ENCODE measurements around the gene NTRK2.

NTRK2 gene

DNA sequence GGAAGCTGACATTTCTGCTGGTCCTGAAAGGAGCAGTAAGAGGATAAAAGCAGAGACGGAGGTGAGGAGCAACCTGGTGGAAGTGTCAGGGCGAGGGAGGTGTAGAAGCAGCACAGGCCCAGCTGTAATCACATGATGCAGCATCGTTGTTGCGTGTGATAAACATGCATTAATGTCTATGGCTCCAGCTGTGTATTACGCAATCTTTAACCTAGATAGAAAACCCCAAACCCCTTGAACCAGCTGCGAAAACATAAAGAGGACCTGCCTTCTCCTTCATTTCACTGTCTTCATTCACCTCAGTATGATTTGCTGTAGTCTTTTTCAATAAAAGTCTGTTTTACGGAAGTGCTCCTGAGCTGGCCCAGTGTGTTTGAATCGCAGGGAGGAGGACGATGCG lies 162.9 kb downstream of the NTRK2 start:
- TF ChIP-seq, protein P1, sequence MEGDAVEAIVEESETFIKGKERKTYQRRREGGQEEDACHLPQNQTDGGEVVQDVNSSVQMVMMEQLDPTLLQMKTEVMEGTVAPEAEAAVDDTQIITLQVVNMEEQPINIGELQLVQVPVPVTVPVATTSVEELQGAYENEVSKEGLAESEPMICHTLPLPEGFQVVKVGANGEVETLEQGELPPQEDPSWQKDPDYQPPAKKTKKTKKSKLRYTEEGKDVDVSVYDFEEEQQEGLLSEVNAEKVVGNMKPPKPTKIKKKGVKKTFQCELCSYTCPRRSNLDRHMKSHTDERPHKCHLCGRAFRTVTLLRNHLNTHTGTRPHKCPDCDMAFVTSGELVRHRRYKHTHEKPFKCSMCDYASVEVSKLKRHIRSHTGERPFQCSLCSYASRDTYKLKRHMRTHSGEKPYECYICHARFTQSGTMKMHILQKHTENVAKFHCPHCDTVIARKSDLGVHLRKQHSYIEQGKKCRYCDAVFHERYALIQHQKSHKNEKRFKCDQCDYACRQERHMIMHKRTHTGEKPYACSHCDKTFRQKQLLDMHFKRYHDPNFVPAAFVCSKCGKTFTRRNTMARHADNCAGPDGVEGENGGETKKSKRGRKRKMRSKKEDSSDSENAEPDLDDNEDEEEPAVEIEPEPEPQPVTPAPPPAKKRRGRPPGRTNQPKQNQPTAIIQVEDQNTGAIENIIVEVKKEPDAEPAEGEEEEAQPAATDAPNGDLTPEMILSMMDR (IDR thresholded peaks at IDR 0.05; ENCODE audit: low read length) = no peak
- TF ChIP-seq EZH2 (IDR thresholded peaks at IDR 0.05; ENCODE audit: borderline replicate concordance, low read length) = no peak
- no peaks in the 10 kb centered on the region for H4K20me1 ChIP-seq (ENCODE audit: insufficient read depth, low read length)
- H3K9me3 ChIP-seq (ENCODE audit: low read length) = no peaks in the 10 kb centered on the region
- no peaks in the 10 kb centered on the region for H3K79me2 ChIP-seq (ENCODE audit: insufficient read depth, low read length)
- no peak overlapping the region for H3K27ac ChIP-seq (ENCODE audit: low read depth, low read length, poor library complexity, severe bottlenecking)
- H3K27me3 ChIP-seq (ENCODE audit: insufficient read depth, low read length) = no peaks in the 10 kb centered on the region
- H3K4me3 ChIP-seq (ENCODE audit: low read depth, low read length, poor library complexity, severe bottlenecking) = no peak overlapping the region
- H3K4me2 ChIP-seq (ENCODE audit: low read length) = no peak overlapping the region
- H3F3A ChIP-seq (ENCODE audit: insufficient read depth, low read length) = no peaks in the 10 kb centered on the region
- no peaks in the 10 kb centered on the region for H3K4me1 ChIP-seq (ENCODE audit: insufficient read depth, low read length, severe bottlenecking)
- no peaks in the 10 kb centered on the region for H3K9me2 ChIP-seq (ENCODE audit: low read depth, low read length)
- no peak overlapping the region for H2AFZ ChIP-seq (ENCODE audit: low read length)
- no peaks in the 10 kb centered on the region for H3K36me3 ChIP-seq (ENCODE audit: insufficient read depth, low read length)
- no peak overlapping the region for H3K9ac ChIP-seq (ENCODE audit: low read length)

DNA sequence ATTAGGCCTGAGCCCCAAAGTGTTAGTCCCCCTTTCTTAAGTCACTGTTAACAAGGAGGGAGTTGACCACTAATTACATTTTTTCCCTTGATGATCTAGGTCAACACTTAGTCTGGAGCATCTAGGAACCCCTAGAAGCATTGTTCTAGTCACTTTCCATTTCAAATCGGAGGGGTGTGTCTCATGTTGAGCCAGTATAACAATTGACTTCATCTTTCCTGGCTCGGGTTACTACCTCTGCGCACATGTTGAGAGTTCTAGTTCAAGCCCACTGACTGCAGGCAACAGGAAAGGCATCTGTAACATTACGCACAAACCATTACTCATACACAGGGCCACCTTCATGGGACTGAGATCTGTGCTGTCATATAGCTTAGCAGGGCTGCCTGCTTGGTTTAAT lies 164.9 kb downstream of the NTRK2 start:
- Histone ChIP-seq H3F3A (ENCODE audit: insufficient read depth, low read length) (no peaks in the 10 kb centered on the region), H4K20me1 (ENCODE audit: insufficient read depth, low read length) (no peaks in the 10 kb centered on the region), H3K4me3 (ENCODE audit: low read depth, low read length, poor library complexity, severe bottlenecking) (no peak overlapping the region), H3K27ac (ENCODE audit: low read depth, low read length, poor library complexity, severe bottlenecking) (no peak overlapping the region), H3K36me3 (ENCODE audit: insufficient read depth, low read length) (no peaks in the 10 kb centered on the region), H3K4me1 (ENCODE audit: insufficient read depth, low read length, severe bottlenecking) (no peaks in the 10 kb centered on the region), H3K4me2 (ENCODE audit: low read length) (no peak overlapping the region), H3K27me3 (ENCODE audit: insufficient read depth, low read length) (no peaks in the 10 kb centered on the region), H2AFZ (ENCODE audit: low read length) (no peak overlapping the region), H3K9me2 (ENCODE audit: low read depth, low read length) (no peaks in the 10 kb centered on the region), H3K9ac (ENCODE audit: low read length) (no peak overlapping the region), H3K9me3 (ENCODE audit: low read length) (no peaks in the 10 kb centered on the region), H3K79me2 (ENCODE audit: insufficient read depth, low read length) (no peaks in the 10 kb centered on the region)
- TF ChIP-seq EZH2 (IDR thresholded peaks at IDR 0.05; ENCODE audit: borderline replicate concordance, low read length) = no peak
- TF ChIP-seq, protein P1 (IDR thresholded peaks at IDR 0.05; ENCODE audit: low read length) = no peak

DNA sequence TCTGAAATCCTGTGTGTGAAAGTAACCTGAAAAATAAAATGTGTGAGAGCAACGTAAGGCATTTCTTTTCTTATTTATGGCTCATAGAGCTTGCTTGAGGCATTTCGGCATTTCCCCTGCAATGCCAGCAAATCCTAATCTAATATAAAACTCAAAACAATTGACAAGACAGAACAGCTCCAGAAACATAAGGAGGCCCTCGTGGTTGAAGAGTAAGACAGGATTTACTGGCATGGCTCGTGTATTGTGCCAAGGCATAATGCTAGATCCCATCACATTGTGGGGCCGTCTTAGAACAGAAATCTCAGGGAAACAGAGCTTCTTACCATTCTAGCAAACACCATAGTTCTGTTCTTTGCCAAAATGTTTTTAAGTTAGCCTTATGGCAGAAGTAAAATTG lies 166.2 kb downstream of the NTRK2 start:
- H3K79me2 ChIP-seq (ENCODE audit: insufficient read depth, low read length) = no peaks in the 10 kb centered on the region

More for the DNA sequence above, 166.2 kb downstream of the NTRK2 start:
- TF ChIP-seq, protein P1 (IDR thresholded peaks at IDR 0.05; ENCODE audit: low read length) = no peak
- no peak for TF ChIP-seq EZH2 (IDR thresholded peaks at IDR 0.05; ENCODE audit: borderline replicate concordance, low read length)
- Histone ChIP-seq H3K4me1 (ENCODE audit: insufficient read depth, low read length, severe bottlenecking) (no peaks in the 10 kb centered on the region), H4K20me1 (ENCODE audit: insufficient read depth, low read length) (no peaks in the 10 kb centered on the region), H3F3A (ENCODE audit: insufficient read depth, low read length) (no peaks in the 10 kb centered on the region), H3K9ac (ENCODE audit: low read length) (no peak overlapping the region), H3K27me3 (ENCODE audit: insufficient read depth, low read length) (no peaks in the 10 kb centered on the region), H3K9me2 (ENCODE audit: low read depth, low read length) (no peaks in the 10 kb centered on the region), H3K36me3 (ENCODE audit: insufficient read depth, low read length) (no peaks in the 10 kb centered on the region), H3K27ac (ENCODE audit: low read depth, low read length, poor library complexity, severe bottlenecking) (no peak overlapping the region), H3K9me3 (ENCODE audit: low read length) (no peaks in the 10 kb centered on the region), H3K4me2 (ENCODE audit: low read length) (no peak overlapping the region), H3K4me3 (ENCODE audit: low read depth, low read length, poor library complexity, severe bottlenecking) (no peak overlapping the region), H2AFZ (ENCODE audit: low read length) (no peak overlapping the region)
